ENCODE results near the gene POLA1. TPM values are rescaled to one million over a fixed set of nuclear protein-coding genes. Genes with fewer than 3 reads are reported as not detected.
A peak's percentile ranks its signal among the peaks of the same experiment; 100 is the strongest.

Gene POLA1
- total and polyA plus RNA-seq, 2 of the 4 experiments (the other 2 are of a cell fraction), result 4.0 to 15.1 TPM

GRCh38 chrX:25028726-25029125 lies 335.0 kb downstream of the POLA1 start:
- H2BK15ac ChIP-seq (ENCODE audit: low read depth, low read length), result no peak overlapping the region
- no peak overlapping the region for H3K56ac ChIP-seq (ENCODE audit: extremely low read depth, insufficient read depth, low read length)
- H4K8ac ChIP-seq (ENCODE audit: low read depth in 2 of 2, low read length in 2 of 2), result no peak overlapping the region
- H2AK9ac ChIP-seq (replicated peaks; ENCODE audit: low read depth, low read length, poor library complexity), result no peak overlapping the region
- no peak overlapping the region for H3K27ac ChIP-seq (ENCODE audit: insufficient read depth, low read length)
- in situ Hi-C loops (cut with MboI; ENCODE audit: low sequenced_read_pairs) (no loop called here), dilution Hi-C loops (cut with HindIII; ENCODE audit: low sequenced_read_pairs, unreplicated experiment) (no loop called here), intact Hi-C loops (cut with micrococcal nuclease) (loop anchor here (10.0 kb wide), 1 partner anchor 274 kb away; no protein-coding TSS in a partner anchor)
- no peaks in the 10 kb centered on the region for H3K79me1 ChIP-seq (ENCODE audit: low read depth in 1 of 2, low read length in 2 of 2)
- no peaks in the 10 kb centered on the region for H3K9me1 ChIP-seq (ENCODE audit: insufficient read depth, low read length)
- ChIA-PET CTCF (no interaction called here), POLR2A (ENCODE audit: unreplicated experiment) (no interaction called here)
- no peak overlapping the region for H3K9ac ChIP-seq (ENCODE audit: low read depth, low read length)
- no peaks in the 10 kb centered on the region for H4K20me1 ChIP-seq (ENCODE audit: insufficient read depth, low read length)
- TF ChIP-seq, protein P1, sequence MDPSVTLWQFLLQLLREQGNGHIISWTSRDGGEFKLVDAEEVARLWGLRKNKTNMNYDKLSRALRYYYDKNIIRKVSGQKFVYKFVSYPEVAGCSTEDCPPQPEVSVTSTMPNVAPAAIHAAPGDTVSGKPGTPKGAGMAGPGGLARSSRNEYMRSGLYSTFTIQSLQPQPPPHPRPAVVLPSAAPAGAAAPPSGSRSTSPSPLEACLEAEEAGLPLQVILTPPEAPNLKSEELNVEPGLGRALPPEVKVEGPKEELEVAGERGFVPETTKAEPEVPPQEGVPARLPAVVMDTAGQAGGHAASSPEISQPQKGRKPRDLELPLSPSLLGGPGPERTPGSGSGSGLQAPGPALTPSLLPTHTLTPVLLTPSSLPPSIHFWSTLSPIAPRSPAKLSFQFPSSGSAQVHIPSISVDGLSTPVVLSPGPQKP (IDR thresholded peaks at IDR 0.05; ENCODE audit: borderline replicate concordance, low read depth, low read length), result no peak
- TF ChIP-seq RCOR1 (IDR thresholded peaks at IDR 0.05; ENCODE audit: insufficient replicate concordance, low read length) (no peak), POLR2A (IDR thresholded peaks at IDR 0.05; ENCODE audit: low read depth, low read length) (no peak), SMC3 (IDR thresholded peaks at IDR 0.05; ENCODE audit: low read depth, low read length) (no peak), MAZ (IDR thresholded peaks at IDR 0.05; ENCODE audit: borderline replicate concordance, low read depth, low read length) (no peak), MXI1 (IDR thresholded peaks at IDR 0.05; ENCODE audit: borderline replicate concordance, low read depth, low read length) (no peak), NFE2L2 (IDR thresholded peaks at IDR 0.05; ENCODE audit: low read depth, low read length) (no peak)
- no peak overlapping the region for H3K18ac ChIP-seq (ENCODE audit: low read depth, low read length)
- H4K5ac ChIP-seq (ENCODE audit: low read depth, low read length), result no peak overlapping the region
- no peak overlapping the region for H3K4ac ChIP-seq (ENCODE audit: low read depth, low read length)
- no peaks in the 10 kb centered on the region for H3K9me3 ChIP-seq (ENCODE audit: control insufficient read depth, insufficient read depth, low read length)
- DNase-seq, result peak; percentile 6
- H3K27me3 ChIP-seq (ENCODE audit: control insufficient read depth, insufficient read depth, low read length), result peaks cover 13% of the 10 kb centered on the region
- no peak for ATAC-seq (ENCODE audit: low read depth)
- no peak overlapping the region for H3K23ac ChIP-seq (ENCODE audit: low read depth, low read length)
- H2AFZ ChIP-seq (replicated peaks; ENCODE audit: low read length, poor library complexity), result no peak overlapping the region
- H2BK20ac ChIP-seq (ENCODE audit: low read depth, low read length), result no peak overlapping the region
- H2BK5ac ChIP-seq (ENCODE audit: low read depth, low read length, poor library complexity, severe bottlenecking), result no peak overlapping the region
- no TSS peak for BruUV-seq (replicated peaks)
- H3K36me3 ChIP-seq (ENCODE audit: control insufficient read depth, insufficient read depth, low read length), result no peaks in the 10 kb centered on the region
- no peak overlapping the region for H3K14ac ChIP-seq (replicated peaks; ENCODE audit: low read depth, low read length)
- H4K91ac ChIP-seq (ENCODE audit: insufficient read depth, low read depth, low read length), result no peak overlapping the region
- WGBS, 2 experiments (ENCODE audit: extremely low coverage in 2 of 2, insufficient read length in 1 of 2), result no CpG with 5 or more reads among the region's 7 CpGs
- no peak overlapping the region for H2AK5ac ChIP-seq (ENCODE audit: low read depth, low read length)
- no peak overlapping the region for H3K4me3 ChIP-seq (ENCODE audit: insufficient read depth, low read depth, low read length)
- no peaks in the 10 kb centered on the region for H3K4me1 ChIP-seq (ENCODE audit: control insufficient read depth, insufficient read depth, low read length)
- no peak overlapping the region for H2BK120ac ChIP-seq (ENCODE audit: low read depth, low read length)
- H3K4me2 ChIP-seq (ENCODE audit: low read depth, low read length), result no peak overlapping the region

Data from IMR-90 (cell line).